Activated T-cell treated with anti-CD3 and anti-CD28 coated beads for 1 hour (primary cell): ENCODE measurements around the gene AHI1.

ENCODE experiments used
- DNase-seq: peaks from one replicate; pipeline ENCODE4 v3.0.0-alpha.2; 2020; ENCODE audit warnings: low read depth

AHI1 gene

DNA sequence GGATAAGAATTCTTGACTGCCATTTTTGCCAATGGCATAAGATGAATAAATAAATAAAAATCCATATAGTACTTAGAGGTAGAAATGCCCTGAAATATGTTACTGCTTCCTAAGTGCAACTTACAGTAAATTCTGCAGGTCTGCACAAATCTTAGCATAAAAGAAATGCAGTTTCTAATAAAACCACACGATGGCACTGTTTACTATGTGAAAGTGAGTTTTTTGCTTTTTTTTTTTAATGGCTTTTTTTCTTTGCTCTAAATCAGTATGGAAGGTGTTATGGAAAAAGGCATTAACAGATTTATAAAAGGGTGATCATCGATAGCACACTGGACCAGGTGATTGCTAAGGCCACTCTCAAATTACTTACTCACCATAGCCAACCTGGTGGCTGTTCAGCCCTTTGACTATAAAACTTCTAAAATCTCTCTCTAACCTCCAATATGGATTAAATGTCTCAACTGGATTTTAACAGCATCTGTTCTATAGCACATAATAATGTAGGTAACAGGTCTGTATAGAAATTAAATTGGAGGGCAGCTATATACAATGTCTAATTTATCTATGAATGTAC, 45.8 kb downstream of the AHI1 start:
- DNase-seq, result no peak

DNA sequence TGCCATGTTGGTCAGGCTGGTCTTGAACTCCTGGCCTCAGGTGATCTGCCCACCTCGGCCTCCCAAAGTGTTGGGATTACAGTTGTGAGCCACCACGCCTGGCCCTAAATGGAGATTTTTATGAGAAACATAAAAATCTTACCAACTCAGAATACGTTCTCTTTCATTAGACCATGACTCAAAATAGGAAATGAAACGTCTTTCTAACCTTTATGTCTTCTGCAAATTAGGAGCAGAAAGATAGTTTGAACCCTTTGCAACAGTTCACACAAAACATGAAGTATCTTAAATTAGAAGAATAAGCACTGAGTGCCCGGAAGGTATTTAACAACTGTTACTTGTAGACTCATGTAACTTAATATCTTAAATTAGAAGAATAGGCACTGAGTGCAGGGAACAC, 48.3 kb downstream of the AHI1 start:
- no peak for DNase-seq

- no peak for DNase-seq
Observed at GRCh38 chr6:135440087-135440792, 57.3 kb downstream of the AHI1 start.

DNA sequence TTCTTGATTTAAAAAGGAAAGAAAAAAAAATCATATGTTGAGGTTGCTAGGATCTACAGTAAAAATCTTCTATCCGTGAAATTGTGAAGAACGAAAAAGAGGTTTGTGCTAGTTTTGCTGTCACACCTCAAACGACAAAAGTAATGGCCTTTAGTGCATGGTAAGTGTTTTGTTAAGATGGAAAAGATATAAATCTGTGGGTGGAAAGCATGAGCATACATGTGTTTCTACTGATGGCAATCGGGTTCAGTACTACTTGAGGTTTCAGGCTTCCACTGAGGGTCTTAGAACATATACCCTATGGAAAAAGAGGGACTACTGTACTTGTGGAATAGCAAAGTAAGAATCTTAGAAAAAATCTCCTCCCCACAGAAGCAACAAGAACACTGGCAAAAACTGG, 58.0 kb downstream of the AHI1 start:
- DNase-seq, result no peak

DNA sequence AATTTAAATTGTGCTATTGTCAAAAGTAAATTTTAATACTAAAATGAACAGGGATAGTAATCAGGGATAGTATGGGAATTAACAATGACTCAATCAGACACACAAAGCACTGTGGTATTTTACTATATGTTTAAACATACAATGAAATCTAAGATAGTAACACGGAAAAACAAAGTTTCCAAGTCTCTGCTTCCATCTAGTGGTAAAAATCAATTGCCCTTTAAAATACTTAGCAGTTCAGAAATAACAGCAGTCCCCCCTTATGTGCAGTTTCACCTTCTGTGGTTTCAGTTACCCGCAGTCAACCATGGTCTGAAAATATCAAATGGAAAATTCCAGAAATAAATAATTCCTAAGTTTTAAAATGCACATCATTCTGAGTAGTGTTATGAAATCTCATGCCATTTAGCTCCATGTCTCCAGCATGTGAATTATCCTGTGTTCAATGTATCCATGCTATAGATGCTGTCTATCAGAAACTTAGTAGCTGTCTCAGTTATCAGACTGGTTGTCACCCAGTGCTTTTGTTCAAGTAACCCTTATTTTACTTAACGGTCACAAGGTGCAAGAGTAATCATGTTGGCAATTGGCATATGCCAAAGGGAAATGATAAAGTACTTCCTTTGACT, 58.5 kb downstream of the AHI1 start:
- DNase-seq, result no peak

DNA sequence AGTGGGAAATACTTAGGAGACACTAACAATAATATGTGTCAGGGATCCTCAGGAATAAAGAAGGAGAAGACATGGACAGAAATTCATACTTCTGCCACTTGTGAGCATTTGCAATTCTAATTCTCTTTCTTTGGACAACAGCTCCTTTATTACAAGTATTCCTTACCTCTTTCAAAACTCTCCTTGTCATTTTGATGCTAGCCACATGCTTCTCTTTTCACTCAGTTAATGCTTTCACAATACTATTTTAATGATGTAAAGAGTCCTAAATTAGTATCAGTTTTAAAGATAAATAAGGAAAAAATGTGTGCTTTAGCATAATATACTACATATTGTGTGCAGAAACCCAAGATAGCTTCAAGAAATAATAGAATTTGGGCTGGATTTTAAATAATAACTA, 62.5 kb downstream of the AHI1 start:
- DNase-seq, result no peak

- DNase-seq, result no peak
Observed at GRCh38 chr6:135434095-135434494, 63.4 kb downstream of the AHI1 start.

DNA sequence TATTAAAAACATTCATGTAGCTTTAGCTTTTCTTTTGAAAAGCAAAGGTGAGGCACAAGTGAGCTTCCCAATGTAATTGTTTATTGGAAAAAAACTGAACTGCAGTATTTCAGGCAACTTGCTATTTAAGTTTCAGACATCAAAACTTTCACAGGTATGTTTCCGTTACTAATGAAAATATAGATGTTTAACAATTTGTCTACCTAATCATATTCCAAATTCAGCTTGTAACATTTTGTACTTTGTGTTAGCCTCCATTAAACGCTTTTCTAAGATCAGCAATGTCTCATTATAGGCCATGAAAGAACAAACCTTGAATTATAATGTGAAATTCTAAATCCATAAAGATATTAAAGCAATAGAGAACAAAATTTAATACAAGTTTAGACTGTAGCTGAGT, 69.5 kb downstream of the AHI1 start:
- no peak for DNase-seq

DNA sequence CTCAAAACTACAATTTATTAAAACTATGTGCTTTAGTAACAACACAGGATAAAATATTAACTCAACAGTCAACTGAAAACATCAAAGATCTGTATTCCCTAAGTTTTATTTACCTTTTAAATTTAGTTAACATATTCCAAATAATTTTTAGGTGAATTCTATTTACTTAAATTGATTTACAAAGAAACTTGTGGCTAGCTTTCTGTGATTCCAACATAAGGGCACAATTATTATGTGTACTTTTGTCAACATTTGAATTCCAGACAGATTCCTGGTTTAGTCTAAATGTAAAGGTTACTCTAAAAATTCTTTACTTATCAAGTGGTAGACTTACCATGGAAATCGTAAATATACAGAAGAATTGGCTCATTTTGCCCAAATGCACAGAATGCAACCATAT, 70.7 kb downstream of the AHI1 start:
- no peak for DNase-seq

- DNase-seq, result no peak
Observed at GRCh38 chr6:135424385-135424784, 73.2 kb downstream of the AHI1 start.

DNA sequence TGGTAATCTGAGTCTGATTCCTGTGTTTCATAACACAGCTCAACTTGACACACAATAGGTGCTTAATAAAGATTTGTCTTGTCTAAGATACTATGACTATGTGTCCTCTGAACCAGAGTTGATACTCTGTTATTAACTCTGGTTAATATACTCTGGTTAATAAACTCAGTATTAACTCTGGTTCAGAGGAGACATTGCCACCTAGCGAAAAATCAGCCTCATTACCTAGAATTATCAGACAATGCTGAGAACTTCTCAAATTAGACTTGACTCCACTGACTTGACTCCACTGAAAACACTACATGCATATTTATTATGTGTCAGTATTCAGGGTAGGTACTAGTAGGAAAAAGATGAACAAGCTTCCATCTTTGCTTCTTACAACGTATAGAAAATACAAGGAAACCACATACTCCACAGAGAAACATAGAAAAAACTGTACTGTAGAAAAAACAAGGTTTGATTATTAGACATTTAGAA, 73.9 kb downstream of the AHI1 start:
- no peak for DNase-seq

DNA sequence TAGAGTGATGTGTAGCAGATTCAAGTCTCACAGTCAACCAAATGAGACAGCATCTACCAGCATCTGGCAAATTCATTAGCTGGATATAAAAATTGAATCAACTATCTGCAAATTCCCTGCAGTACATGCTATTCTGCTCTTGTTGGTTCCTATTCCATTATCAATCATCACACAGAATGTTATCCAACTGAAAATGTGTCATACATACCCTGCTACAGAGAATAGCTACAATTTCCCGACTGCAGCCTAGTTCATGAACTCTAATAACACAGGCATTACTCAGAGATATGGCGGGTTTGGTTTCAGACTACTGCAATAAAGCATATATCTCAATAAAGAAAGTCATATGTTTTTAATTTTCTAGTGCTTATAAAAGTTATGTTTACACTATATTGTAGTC, 78.4 kb downstream of the AHI1 start:
- no peak for DNase-seq

DNA sequence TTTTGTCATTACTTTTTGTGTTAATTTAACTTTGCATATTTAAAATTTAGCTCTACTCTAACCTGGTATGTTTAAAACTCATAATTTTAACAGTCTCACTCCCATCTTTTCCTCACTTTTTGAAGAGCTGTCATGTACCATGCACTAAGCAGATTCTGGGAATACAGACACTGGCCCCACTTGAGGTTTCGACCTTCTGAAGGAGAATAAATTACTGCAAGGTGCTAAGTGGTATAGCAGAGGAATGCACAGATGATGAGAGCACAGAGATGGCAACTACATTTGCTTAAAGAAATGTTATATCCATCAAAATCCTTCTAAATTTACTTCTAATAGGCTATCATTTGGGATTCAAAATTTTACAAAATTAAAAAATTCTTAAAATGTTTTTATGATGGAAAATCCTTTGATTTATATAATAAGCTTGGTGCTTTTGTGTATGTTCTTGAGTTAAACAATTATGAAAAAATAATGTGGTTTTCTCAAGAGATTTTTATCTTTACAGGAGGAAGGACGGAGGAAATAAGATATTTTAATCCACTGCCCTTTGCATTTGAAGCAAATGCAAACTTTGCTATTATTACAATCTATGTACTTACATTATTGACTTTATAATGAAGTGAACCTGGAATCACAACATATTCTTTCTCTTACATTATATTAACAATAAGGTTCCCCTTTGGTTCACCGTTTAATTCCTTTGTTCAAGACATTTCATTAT, 79.3 kb downstream of the AHI1 start:
- no peak for DNase-seq

- no peak for DNase-seq
Observed at GRCh38 chr6:135412761-135413160, 84.8 kb downstream of the AHI1 start.

DNA sequence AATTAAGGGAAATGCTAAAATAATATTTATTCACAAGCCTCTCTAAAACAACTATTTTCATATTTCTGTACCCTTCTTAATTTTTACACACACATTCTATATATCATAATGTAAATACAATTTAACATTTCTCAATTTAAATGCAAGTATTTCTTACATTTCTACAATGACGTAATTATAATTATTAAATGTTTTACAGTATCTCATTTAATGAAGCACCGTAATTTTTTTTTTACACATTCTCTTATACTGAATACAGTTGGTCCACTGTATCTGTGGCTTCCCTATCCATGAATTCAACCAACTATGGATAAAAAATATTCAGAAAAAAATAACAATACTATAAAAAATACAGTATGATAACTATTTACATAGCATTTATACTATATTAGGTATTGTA, 85.7 kb downstream of the AHI1 start:
- DNase-seq, result no peak

DNA sequence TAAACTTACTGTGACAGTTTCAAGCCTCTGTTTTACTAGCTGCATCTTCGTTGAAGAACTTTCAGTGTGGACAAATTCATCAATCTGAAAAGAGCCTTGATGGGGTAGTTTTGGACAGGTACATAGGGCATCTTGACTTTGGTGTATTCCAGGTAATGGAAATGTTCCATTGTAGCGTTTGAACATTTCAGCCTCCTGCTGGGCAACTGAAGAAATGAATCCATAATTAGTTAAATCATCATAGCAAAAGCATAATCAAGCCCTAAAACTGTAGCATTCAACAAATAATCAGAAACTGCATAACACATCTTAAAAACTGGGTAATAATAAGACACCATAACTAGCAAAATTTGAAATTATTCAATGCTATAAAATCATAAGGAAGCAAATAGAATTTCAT, 86.2 kb downstream of the AHI1 start:
- DNase-seq, result no peak

DNA sequence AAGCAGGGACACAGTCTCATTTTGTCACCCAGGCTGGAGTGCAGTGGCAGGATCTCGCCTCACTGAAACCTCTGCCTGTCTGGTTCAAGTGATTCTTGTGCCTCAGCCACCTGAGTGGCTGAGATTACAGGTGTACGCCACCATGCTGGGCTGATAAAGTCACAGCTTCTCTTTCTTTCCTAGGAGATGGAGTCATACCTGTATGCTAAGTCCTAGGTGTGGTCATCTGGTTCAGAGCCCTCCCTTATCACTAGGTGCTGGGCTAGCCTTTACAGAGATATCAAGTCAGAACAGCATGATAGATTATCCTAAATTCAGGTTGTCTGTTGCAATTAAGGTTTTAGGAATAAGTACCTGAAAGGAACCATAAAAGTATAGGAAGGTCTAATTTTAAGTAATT, 86.7 kb downstream of the AHI1 start:
- no peak for DNase-seq

- DNase-seq, result no peak
Observed at GRCh38 chr6:135403584-135403983, 94.0 kb downstream of the AHI1 start.

DNA sequence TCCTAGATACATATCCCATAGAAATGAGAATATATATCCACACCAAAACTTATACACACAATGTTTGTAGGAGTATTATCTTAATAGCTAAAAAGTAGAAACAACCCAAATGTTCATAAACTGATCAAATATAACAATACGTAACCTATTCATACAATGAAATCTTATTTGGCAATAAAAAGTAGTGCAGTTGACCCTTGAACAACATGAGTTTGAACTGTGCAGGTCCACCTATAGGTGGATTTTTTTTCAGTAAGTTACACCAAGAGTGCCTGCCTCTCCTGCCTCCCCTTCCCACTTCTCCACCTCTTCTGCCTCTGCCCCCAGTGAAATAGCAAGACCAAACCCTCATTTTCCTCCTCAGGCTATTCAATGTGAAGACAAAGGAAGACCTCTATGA, 95.2 kb downstream of the AHI1 start:
- DNase-seq, result no peak

- DNase-seq, result no peak
Observed at GRCh38 chr6:135397172-135397952, 100.2 kb downstream of the AHI1 start.

GRCh38 chr6:135395136-135395535, 102.4 kb downstream of the AHI1 start:
- no peak for DNase-seq

DNA sequence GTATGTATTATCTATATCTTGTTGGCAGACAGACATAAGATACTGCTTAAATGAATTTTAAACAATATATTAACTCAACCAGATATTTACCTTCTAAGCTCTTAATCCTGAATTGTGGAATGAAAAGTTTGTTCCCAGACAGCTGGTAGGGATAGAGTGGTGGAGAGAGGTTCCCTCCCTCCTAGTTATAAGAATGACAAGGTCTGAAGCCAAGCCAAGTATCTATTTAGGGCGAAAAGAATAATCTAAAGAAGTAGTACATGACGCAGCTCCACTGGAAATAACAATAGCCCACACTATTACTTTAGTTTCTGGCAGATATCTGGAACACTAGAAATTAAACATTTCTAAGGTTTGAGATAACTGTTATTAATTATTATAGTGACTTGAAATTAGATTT, 104.3 kb downstream of the AHI1 start:
- DNase-seq, result no peak
